Measurements from ENCODE around the gene PSTPIP1. TPM values are rescaled to one million over a fixed set of nuclear protein-coding genes. Genes with fewer than 3 reads are reported as not detected.

Gene PSTPIP1
- total RNA-seq, 1 experiment from 2014 or later = 0.11 TPM

DNA sequence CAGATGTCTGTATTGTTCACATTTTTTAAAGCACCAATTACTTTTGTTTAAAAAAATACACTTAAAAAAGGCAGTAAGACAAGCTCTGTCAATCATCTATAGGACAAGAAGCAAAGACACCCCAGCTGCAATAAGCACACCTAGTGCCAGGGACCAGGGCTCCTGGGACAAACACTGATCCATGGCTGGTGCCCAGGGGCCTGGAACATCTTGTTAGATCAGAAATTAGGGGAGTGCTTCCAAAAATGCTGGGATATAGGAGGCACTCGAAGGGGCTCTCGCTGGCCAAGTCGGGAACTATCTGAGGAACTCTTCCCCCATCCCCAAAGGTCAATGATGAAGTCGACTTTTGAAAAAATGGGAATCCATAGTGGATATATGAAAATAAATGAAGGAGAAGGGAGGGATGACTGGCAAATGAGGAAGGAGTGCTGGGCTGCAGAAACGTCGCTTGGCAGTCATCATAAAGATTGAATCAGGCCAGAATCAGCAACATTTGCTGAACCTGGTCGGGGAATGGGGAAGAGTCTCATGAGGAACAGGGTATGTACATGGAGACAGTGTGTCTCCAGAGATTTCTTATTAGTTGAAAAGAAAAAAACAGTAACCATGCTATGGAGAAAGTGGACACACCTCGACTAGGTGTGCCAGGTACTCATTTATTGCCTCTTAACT, 47.5 kb downstream of the PSTPIP1 start:
- DNase-seq (ENCODE audit: low read depth) = no peak

- no peak for DNase-seq (ENCODE audit: low read depth)
Observed at GRCh38 chr15:77042955-77043920, 48.3 kb downstream of the PSTPIP1 start.

GRCh38 chr15:77044228-77045042, 49.5 kb downstream of the PSTPIP1 start:
- no peak for DNase-seq (ENCODE audit: low read depth)

DNA sequence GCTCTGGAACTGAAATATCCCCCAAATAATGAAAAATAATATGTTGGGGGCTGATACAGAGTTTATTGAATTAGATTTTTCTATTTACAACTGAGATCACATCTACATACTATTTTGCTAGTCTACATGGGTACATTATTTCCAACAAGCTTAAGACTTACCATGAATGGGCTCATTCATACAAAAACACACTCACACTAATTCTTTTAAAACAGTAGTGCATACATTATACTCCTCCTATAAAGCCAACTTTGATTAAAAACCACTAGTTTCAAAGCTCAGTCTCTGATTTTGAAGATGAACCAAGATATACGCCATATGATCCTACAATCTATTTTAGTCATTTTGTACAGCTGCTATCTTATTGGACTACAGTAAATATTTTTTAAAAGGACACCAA, 51.1 kb downstream of the PSTPIP1 start:
- no peak for DNase-seq (ENCODE audit: low read depth)

DNA sequence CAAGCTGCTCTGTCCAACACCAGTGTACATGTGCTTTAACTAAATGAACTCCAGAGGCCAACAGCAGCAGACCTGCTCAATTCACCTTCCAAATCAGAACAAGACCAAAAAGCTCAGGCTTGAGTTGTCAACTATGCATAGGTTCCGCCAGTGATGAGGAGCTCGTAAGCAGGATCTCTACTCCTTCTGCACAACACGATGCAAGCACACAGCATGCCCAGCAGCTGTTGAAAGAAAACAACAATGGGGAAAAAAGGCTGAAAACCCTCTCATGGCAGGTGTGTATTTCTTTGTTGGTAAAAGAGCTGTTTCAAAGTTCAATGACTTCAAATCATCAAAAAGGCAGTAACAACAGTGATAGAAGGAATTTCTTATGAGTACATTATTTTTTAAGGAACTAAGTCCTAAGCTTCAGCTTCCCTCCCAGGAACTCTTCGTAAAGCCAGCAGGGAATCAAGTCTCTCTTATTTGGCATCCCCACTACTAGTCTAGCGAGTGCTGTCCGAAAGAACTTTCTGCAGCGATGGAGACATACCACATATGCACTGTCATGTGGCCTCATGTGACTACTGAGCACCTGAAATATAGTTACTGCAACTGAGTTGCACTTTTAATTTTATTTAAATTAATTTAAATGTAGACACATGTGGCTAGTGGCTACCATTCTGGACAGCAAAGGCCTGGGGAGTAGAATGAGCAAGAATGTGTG, 51.9 kb downstream of the PSTPIP1 start:
- DNase-seq (ENCODE audit: low read depth) = no peak

DNA sequence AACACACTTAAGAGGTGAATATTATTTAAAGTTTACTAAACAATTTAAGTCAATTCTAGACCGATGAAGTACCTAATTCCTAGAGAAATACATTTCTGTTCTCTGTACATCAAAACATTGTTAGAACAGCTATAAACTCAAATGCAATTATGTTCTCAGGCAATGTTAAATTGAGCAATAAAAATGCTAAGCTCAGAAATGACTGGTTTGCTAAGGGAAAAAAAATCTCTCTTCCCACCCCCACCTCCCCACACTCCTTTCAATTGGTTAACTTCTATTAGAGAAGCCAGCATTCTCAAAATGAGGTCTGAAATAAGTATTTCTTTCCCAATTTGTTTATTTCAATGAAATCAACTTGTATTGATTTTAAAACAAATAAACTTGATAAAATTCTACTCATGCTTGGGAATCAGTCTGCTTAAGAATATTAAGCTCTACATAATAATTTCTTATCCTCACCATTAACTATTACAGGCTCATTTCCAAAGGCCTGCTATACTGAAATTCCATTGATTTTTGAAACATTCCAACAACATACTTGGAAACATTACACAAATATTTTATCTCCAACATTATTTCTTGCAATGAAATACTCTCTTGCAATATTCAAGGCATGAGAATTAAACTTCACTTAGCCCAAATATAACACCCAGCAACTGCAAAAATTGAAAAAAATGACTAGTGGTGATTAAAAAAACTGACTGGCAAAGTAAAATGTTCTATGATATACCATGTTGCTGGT, 53.4 kb downstream of the PSTPIP1 start:
- DNase-seq (ENCODE audit: low read depth) = no peak

DNA sequence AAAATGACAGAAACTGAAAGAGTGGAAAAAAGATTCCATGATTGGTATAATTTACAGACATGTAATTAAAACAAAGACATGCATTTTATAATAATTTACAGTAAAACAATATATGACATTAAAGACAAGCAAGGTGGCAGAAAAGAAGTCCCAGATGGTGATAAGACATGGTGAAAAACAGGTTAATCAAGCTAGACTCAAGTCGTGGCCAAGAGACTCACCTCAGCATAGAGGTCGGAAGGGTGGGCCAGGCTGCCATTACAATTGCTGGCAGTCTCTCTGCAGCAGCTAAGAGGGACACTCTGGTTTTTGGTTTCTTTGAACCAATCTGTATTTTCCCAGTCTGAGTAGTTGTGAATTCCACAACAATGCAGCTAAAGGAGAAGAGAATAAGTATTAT, 57.6 kb downstream of the PSTPIP1 start:
- no peak for DNase-seq (ENCODE audit: low read depth)

- peak; percentile 29 for DNase-seq (ENCODE audit: low read depth)
Observed at GRCh38 chr15:77053709-77054108, 58.8 kb downstream of the PSTPIP1 start.

GRCh38 chr15:77057072-77057471, 62.1 kb downstream of the PSTPIP1 start:
- DNase-seq (ENCODE audit: low read depth) = no peak

DNA sequence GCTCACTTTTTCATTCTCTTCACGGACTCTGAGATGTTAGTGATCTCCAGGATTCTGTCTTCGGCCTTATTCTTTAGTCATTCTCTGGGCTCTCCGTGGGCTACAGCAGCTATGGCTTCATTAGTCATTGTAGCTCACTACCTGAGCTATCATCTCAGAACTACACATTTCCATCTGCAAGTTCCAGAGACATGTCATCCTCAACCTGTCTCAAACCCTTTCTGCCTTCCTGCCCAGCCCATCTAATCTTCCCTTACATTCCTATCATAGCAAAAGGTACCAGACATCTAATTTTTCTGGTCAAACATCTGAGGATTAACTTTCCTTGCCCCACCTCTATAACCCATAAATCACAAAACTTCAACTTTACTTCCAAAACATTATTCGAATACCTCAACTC, 62.8 kb downstream of the PSTPIP1 start:
- DNase-seq (ENCODE audit: low read depth) = no peak

- no peak for DNase-seq (ENCODE audit: low read depth)
Observed at GRCh38 chr15:77058468-77058867, 63.5 kb downstream of the PSTPIP1 start.

DNA sequence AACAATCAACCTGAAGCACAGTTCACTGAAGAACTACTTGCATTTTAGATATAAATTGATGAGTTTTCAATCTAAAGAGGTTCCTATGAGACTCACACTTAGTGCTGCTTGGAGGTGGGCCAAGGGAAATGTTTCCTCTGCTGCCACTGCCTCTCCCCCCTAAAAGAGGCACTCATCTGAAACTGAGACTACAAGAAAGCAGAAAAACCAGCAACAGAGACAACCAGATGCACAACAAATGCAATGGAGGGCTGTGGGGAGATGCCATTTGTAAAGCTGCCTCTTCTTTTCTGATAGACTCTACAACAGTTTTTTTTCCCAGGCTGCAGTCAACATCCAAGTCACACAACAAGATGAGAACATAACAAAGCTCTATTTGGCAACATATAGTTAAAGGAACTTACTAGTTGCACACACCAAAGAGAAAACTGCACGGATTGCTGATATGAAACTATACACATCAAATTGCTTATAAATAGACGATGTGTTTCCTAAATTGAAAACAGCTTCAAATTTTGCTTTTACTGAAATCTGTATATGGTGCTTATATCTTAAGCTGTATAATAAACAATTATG, 64.9 kb downstream of the PSTPIP1 start:
- DNase-seq (ENCODE audit: low read depth) = no peak

GRCh38 chr15:77060546-77060945, 65.6 kb downstream of the PSTPIP1 start:
- DNase-seq (ENCODE audit: low read depth) = no peak

DNA sequence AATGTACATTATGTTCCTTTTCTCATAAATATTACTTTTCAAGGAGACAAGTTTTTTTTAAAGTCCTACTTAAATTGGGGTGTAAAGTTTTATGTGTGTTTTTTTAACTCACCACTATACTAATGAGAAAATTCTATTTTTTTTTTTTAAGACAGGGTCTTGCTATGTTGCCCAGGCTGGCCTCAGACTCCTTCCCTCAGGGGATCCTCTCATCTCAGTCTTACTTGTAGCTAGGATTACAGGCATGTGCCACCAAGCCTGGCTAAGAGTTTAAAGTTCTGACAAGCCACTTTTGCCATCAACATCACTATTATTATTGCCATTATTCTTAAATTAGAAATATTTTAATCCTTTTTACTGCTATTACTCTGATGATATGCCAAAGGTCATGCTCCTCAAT, 68.3 kb downstream of the PSTPIP1 start:
- no peak for DNase-seq (ENCODE audit: low read depth)

GRCh38 chr15:77064063-77064462, 69.1 kb downstream of the PSTPIP1 start:
- DNase-seq (ENCODE audit: low read depth) = no peak

DNA sequence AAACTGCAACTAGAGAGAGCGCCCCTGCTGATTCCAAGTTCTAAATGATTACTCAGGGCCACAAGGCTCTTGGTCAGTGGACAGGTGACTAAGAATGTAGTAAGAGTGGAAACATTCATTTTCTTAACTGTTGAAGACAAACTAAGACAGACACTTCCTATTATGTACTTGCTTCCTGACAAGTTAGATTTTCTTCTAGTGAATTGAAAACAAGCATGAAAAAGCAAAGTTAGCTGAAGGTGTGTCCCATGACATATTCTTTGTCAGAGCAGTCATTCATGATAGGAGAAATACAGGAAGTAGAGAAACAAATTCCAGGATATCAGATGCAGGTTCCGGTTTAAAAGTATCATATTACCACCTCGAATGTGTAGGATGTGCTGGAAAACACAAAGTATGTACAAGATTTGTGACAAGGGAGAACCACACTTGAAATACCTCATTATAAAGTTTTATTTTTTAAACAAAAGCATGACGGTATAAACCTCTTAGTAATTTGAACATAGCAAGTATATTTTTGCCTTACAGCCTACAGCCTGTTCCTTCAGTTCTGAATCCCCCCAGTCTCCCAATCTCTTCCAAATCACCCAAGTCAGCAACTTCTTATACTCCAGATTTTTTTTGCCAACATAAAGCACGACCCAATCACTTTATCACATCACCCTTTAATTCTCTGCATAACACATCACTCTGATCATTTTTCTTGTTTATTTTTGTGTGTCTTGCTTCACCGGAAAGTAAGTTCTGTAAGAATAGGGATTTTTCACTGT, 69.8 kb downstream of the PSTPIP1 start:
- DNase-seq (ENCODE audit: low read depth) = peak; percentile 35

- DNase-seq (ENCODE audit: low read depth) = no peak
Observed at GRCh38 chr15:77066971-77067690, 72.2 kb downstream of the PSTPIP1 start.

GRCh38 chr15:77067691-77068367, 72.9 kb downstream of the PSTPIP1 start:
- no peak for DNase-seq (ENCODE audit: low read depth)

All from Daoy (cell line).